Erythroblast (primary cell): ENCODE results near the gene RAD51B.

Source experiments
- GATA1 ChIP-seq: IDR thresholded peaks from 2 replicates; pipeline ENCODE4 v1.6.1; 2011; ENCODE audit warnings: low read depth, mild to moderate bottlenecking, control low read depth, low read length, moderate library complexity
- POLR2A ChIP-seq: IDR thresholded peaks from 2 replicates; pipeline ENCODE4 v1.6.1; 2011; ENCODE audit warnings: mild to moderate bottlenecking, low read length

DNA sequence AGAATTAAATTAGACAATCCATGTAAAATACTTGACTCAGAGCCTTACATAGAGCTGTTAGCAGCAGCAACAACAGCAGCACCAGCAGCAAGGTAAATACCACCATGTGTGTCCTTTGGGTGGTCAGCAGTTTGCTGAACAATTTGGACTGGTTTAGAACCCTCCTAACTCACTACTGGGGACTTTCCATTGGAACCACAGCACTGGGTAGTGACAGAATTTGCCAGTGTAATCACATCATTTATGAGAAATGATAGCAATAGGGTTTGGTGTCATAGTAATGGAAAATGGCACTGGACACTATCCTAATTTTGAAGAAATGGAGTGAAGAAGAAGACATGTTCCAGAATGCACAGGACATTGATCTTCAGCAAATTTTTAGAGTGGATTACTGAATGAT lies 392.8 kb downstream of the RAD51B start:
- TF ChIP-seq POLR2A = no peak
- TF ChIP-seq GATA1 = no peak
